ENCODE measurements around the gene FANCG. TPM values are rescaled to one million over a fixed set of nuclear protein-coding genes. Genes with fewer than 3 reads are reported as not detected.

The FANCG gene
- total RNA-seq, 4 donors from 2014 or later, result 1.8 to 29.1 (median 8.3) TPM

GRCh38 chr9:35054871-35055644, 24.7 kb downstream of the FANCG start:
- H3K9me3 ChIP-seq, result no peaks in the 10 kb centered on the region
- no peak overlapping the region for H3K4me3 ChIP-seq
- no peaks in the 10 kb centered on the region for H3K27me3 ChIP-seq
- H3K27ac ChIP-seq, result no peak overlapping the region
- DNase-seq, result no peak
- intact Hi-C loops (cut with DNase I; ENCODE audit: low total_unique reads), result no loop called here
- H3K36me3 ChIP-seq, result no peaks in the 10 kb centered on the region
- TF ChIP-seq POLR2A (IDR thresholded peaks at IDR 0.05) (no peak), CTCF (IDR thresholded peaks at IDR 0.05) (no peak)
- H3K4me1 ChIP-seq, result no peaks in the 10 kb centered on the region

DNA sequence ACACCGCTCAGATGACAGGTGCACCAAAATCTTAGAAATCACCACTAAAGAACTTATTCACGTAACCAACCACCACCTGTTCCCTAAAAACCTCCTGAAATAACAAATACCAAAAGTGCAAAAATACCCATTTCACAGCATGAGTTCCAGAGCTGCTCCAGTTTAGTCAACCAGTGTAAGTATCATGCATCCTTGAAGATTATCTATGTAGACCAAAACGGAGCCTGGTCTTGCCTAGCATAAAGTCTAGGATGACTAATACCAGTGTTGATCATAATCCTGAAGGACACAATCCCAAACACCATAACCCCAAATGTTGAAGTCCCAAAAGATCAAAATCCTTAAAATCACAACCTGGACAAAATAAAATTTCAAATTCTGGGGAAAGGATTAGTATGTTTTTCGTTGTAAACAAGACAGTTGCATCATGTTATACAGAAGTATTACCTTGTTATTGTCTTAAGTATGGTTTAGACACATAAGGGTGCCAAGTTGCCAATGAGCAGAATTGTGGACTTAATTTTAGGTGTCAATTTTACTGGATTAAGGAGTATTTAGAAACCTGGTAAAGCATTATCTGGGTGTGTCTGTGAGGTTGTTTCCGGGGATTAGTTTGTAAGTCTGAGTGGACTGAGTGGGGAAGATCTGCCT, 25.4 kb downstream of the FANCG start:
- DNase-seq, result no peak
- intact Hi-C loops (cut with DNase I; ENCODE audit: low total_unique reads), result no loop called here
- no peaks in the 10 kb centered on the region for H3K4me1 ChIP-seq
- H3K27ac ChIP-seq, result no peak overlapping the region
- no peaks in the 10 kb centered on the region for H3K9me3 ChIP-seq
- no peaks in the 10 kb centered on the region for H3K36me3 ChIP-seq
- H3K4me3 ChIP-seq, result no peak overlapping the region
- no peak for TF ChIP-seq POLR2A (IDR thresholded peaks at IDR 0.05)
- TF ChIP-seq CTCF (IDR thresholded peaks at IDR 0.05), result no peak
- no peaks in the 10 kb centered on the region for H3K27me3 ChIP-seq

DNA sequence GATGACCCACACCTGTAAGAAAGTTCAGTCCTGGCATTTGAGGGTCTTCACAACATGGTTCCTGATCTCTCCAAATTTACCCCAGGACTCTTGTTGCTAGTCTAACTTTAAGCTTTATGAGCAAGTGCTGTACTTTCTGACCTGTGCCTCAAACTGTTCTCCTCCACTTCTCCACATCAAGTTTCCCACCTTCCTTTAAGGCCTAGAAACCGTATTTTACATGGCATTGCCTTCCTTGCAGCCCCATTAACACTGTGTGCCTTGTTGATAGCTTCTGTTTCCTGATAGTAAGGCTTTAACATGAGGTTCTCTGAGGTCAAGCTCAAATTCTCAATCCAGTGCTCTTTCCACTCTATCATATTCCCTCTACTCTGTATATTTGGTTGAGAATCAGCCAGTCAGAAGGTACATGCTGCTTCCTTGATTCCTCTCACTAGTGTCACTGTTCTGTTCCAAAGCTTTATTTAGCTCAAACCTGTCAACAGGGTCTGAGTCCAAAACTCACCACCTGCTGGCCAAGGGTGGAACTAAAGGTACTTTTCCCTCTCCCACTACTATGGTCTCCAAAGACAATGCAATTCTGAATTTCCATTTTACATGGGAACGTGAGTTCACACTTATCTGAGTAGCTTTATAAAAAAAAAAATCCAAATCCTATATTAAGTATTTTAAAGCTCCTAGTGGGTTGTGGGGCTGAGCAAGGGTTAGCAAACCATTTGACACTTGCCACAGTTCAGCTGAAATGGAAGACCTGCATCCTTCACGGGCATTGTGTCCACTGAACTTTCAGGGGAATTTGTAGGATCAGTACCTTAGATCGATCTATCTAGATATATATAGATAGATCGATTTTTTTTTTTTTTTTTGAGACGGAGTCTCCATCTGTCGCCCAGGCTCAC, 28.4 kb downstream of the FANCG start:
- H3K27ac ChIP-seq, result peak overlapping the region; percentile 33 to 61
- H3K9me3 ChIP-seq, result no peaks in the 10 kb centered on the region
- peak; percentile 43 to 50 for DNase-seq
- H3K4me3 ChIP-seq, result no peak overlapping the region
- no peaks in the 10 kb centered on the region for H3K4me1 ChIP-seq
- TF ChIP-seq CTCF (IDR thresholded peaks at IDR 0.05) (peak; percentile 43 to 57 (median 52)), POLR2A (IDR thresholded peaks at IDR 0.05) (no peak)
- no peaks in the 10 kb centered on the region for H3K36me3 ChIP-seq
- H3K27me3 ChIP-seq, result no peaks in the 10 kb centered on the region
- intact Hi-C loops (cut with DNase I; ENCODE audit: low total_unique reads), result no loop called here

- no peaks in the 10 kb centered on the region for H3K36me3 ChIP-seq
- H3K27ac ChIP-seq, result no peak overlapping the region
- intact Hi-C loops (cut with DNase I; ENCODE audit: low total_unique reads), result no loop called here
Observed at GRCh38 chr9:35048511-35048910, 31.2 kb downstream of the FANCG start.

More at GRCh38 chr9:35048511-35048910, 31.2 kb downstream of the FANCG start:
- Histone ChIP-seq H3K27me3 (no peaks in the 10 kb centered on the region), H3K4me1 (no peaks in the 10 kb centered on the region), H3K4me3 (no peak overlapping the region), H3K9me3 (no peaks in the 10 kb centered on the region)
- no peak for DNase-seq
- TF ChIP-seq POLR2A (IDR thresholded peaks at IDR 0.05) (no peak), CTCF (IDR thresholded peaks at IDR 0.05) (no peak)

Measured in uterus (tissue), 4 donors.